T-helper 2 cell (primary cell): ENCODE measurements around the gene INPP4A.
A peak's percentile ranks its signal among the peaks of the same experiment; 100 is the strongest.
"Not testable (repeated sequence)": the region's sequence is repeated elsewhere in the genome, so short reads cannot be mapped to it uniquely, and the experiment has no call there.

Experiments used
- DNase-seq, 5 experiments: peaks; one replicate each; pipeline versions ENCODE4 v3.0.0 to v3.0.0-alpha.2; 2012 to 2022

Gene INPP4A

DNA sequence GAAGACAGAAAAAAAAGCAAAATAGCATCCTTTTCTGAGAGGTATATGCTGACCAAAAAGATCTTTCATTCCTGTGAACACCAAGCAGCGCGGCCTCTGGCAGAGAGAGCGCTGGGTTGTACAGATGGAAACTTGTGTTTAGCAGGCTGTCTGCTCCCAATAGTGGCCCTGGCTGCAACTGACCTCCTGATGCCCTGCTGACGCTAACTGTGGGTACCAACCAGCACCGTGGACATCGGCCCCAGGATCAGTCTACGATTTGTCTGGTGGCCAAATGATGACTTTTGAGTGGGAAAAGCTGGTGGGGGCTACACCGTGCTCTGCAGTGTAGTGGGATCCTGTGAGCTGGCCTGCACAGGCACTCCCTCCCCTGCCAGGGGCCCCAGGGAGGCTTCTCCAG lies 147.9 kb downstream of the INPP4A start:
- no peak for DNase-seq

- not testable (repeated sequence) for DNase-seq
These were observed 150.0 kb downstream of the INPP4A start for GRCh38 chr2:98594665-98595064.

GRCh38 chr2:98598781-98599428 lies 154.2 kb downstream of the INPP4A start:
- DNase-seq = no peak

GRCh38 chr2:98601532-98602132 lies 157.0 kb downstream of the INPP4A start:
- DNase-seq = peak in 1 of 5 experiments; percentile 38

GRCh38 chr2:98604547-98604946 lies 159.9 kb downstream of the INPP4A start:
- no peak for DNase-seq

GRCh38 chr2:98605076-98605475 lies 160.4 kb downstream of the INPP4A start:
- no peak for DNase-seq

DNA sequence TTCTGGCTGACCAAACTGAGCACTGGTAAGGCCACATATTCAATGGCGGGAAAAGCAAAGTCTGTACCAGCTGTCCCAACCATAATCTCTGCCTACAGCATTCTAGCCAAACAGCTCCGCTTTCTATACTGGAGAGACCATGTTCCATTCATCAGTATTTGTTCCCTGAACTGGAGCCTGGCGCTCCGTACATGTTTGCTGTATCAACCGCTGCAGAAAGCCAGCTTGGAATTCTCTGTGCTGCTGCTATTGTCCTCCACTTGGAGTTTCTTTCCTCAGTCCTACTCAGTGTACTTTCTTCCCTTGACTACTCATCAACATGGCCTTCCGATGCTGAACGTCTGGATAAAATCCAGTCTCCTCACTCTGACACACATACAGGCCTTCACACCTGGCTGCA lies 161.8 kb downstream of the INPP4A start:
- no peak for DNase-seq

GRCh38 chr2:98607104-98607503 lies 162.4 kb downstream of the INPP4A start:
- DNase-seq = no peak

- no peak for DNase-seq
These were observed 163.1 kb downstream of the INPP4A start for GRCh38 chr2:98607741-98608115.

GRCh38 chr2:98608116-98608961 lies 163.7 kb downstream of the INPP4A start, which contains the start of the genes COA5 and UNC50:
Gene COA5, minus strand, starts transcription at chr2:98608512. Its CDS starts 107 bp downstream, at chr2:98608405.
Gene UNC50, plus strand, starts transcription at chr2:98608589. Its CDS starts 1,171 bp downstream, at chr2:98609760.
- peak; percentile 84 to 96 (median 90) for DNase-seq

DNA sequence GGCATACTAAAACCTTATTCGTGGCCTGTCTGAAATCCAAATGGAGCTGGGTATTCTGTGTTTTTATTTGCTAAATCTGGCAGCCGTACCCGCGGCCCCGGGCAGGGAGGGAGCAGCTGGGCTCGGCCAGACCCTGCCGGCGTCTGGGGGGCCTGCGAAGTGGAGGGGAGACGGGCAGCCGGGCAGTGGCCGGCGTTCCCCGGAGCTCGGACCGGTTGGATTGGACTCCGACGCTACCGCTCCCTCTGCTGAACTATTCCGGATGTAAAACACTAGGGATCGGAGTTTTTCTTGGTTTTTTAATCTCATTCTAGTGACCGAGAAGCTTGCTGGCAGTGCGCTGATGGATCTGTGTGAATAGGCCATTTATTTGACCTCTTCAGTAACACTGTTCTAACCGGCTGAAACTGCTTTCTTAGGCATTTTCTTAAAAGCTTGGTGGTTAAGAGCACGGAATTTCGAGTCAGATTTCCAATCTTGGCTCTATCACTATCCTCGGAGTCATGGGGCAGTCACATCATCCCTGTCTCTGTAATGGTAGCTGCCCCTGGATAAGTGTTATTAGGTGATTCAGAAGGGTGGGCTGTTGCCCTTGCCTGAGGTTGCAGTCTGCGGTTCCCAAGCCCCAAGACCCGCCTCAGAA lies 164.4 kb downstream of the INPP4A start:
- DNase-seq = no peak

GRCh38 chr2:98614024-98614739 lies 169.5 kb downstream of the INPP4A start:
- DNase-seq = no peak

DNA sequence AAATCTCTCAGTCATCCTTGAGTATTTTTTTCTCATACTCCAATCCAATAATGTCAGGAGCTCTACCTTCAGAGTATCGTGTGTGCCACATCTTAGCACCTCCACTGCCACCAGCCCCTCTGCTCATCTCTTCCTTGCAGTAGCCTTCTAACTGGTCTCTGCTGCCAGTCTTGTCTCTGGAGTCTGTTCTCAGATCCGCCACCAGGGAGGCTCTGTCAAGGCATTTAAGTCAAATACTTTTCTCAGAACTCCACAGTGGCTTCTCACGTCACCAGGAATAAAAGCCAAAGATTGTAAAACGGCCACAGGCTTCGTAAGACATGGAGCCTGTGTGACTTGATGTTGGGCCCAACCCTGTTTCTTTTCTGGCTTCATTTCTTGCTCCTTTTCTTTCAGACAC lies 170.8 kb downstream of the INPP4A start:
- DNase-seq = peak in 1 of 5 experiments; percentile 33

GRCh38 chr2:98617149-98617548 lies 172.5 kb downstream of the INPP4A start:
- peak in 1 of 5 experiments; percentile 41 for DNase-seq

GRCh38 chr2:98623657-98624056 lies 179.0 kb downstream of the INPP4A start:
- no peak for DNase-seq

- no peak for DNase-seq
These were observed 187.7 kb downstream of the INPP4A start for GRCh38 chr2:98632351-98632750.

DNA sequence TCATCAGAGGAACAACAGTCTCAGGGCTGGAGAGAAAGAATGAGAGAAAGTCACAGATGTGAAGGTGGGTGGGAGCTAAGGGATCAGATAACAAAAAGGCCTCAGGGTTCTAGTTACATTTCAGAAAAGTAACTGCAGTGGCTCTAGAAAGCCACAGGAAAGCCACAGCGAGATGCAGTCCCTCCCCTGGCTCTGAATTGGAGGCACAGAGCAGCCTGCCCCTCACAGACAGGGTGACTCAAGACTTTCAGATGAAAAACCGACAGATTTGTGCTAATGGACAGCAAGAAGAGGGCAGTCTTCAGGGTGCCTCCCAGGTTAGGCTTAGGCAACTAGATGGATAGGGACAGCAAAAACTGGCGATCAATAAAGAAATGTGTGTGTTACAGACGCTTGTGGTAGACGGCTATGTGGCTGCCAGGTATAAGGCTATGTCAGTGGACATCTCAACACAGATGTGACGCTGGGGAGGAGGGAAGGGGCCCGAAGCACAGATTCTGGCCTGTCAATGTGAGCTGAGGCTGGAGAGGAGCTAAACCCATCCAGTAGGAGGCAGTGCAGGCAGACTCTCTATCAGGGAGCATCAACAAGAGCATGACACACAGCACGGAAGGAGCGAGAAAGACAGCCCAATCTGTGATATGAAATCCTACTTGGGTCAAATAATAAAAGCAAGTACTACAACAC lies 189.9 kb downstream of the INPP4A start:
- peak in 4 of 5 experiments; percentile 29 to 90 (median 42) for DNase-seq

GRCh38 chr2:98637401-98638147 lies 192.9 kb downstream of the INPP4A start:
- peak in 3 of 5 experiments; percentile 33 to 95 (median 88) for DNase-seq

DNA sequence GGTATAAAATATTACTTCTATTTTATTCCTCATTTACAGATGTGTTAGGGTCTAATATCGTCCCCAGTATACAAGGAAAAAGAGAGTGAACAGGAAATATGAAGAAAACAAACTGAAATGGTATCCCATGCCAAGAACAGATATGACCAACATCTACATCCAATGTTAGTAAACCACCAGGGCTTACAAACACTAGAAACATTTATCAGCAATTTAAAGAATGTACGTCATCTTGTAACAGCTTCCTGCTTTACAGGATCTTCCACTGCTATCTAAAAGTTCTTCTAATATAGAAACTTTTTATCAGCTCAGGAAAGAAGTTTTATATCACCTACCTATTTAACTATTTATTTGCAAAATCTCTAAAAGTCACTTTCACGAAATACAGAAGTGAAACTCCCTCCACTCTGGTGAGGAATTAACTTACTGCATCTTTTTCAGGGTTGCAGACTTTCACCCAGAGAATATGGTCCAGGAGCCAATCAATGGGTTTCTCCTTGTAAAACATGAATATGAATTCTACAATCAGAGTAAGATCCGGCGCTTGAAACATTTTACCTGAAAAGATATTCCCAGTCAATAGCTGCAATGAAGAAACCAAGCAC lies 198.9 kb downstream of the INPP4A start:
- no peak for DNase-seq
